HEK293 (cell line): Measurements from ENCODE around the gene FAM181A.

ENCODE experiments used
- CTCF ChIA-PET: fragments of 350-600 bp; formaldehyde crosslinking; extraction: SDS; loops from one replicate; lab custom pipeline; 2021; ENCODE audit warnings: antibody characterized with exemption; lab: Yijun Ruan, JAX
- POLR2A ChIA-PET: fragments of 300-600 bp; formaldehyde crosslinking; extraction: SDS; loops from one replicate; lab custom pipeline; 2020; ENCODE audit warnings: antibody characterized with exemption, inconsistent platforms; lab: Yijun Ruan, JAX
- H3K27ac ChIP-seq: fragments of 200-500 bp; sonication (Bioruptor generic); 2 replicates; pipeline ENCODE4 v1.5.1; 2014; ENCODE audit warnings: low read depth, low read length, control low read depth, inconsistent platforms; ENCODE audit errors: extremely low read depth
- H3K36me3 ChIP-seq, 2 experiments: fragments of 200-500 bp in 1 of 2; sonication (Bioruptor generic) in 1 of 2; 1 replicate in 1 of 2; 2 replicates in 1 of 2; pipeline ENCODE4 v1.5.1; 2014 to 2017; ENCODE audit warnings: inconsistent platforms in 2 of 2, low read length in 2 of 2; ENCODE audit not compliant: control insufficient read depth in 2 of 2, insufficient read depth in 1 of 2
- H3K4me1 ChIP-seq: fragments of 200-500 bp; sonication (Bioruptor generic); 2 replicates; pipeline ENCODE4 v1.5.1; 2014; ENCODE audit warnings: mild to moderate bottlenecking, low read length, inconsistent platforms; ENCODE audit not compliant: control insufficient read depth, insufficient read depth
- H3K4me3 ChIP-seq: 2 replicates; pipeline ENCODE4 v1.5.1; 2011; ENCODE audit warnings: low read depth, mild to moderate bottlenecking, control low read depth, low read length, moderate library complexity
- H3K9me3 ChIP-seq: fragments of 200-500 bp; sonication (Bioruptor generic); 2 replicates; pipeline ENCODE4 v1.5.1; 2014; ENCODE audit warnings: low read depth, low read length, inconsistent platforms; ENCODE audit not compliant: control insufficient read depth, insufficient read depth
- ATF2 ChIP-seq: fragments of 450-650 bp; formaldehyde crosslinking; IDR thresholded peaks from 2 replicates; pipeline ENCODE4 v1.5.1; 2016; ENCODE audit warnings: missing biosample characterization, missing genetic modification characterization, low read depth
- GFI1B ChIP-seq: fragments of 450-650 bp; formaldehyde crosslinking; IDR thresholded peaks from 2 replicates; pipeline ENCODE4 v1.5.1; 2016; ENCODE audit warnings: missing biosample characterization, missing genetic modification characterization
- KLF10 ChIP-seq: fragments of 450-650 bp; IDR thresholded peaks from 2 replicates; pipeline ENCODE4 v1.5.1; 2018; ENCODE audit warnings: missing biosample characterization, mild to moderate bottlenecking, missing genetic modification characterization
- REPIN1 ChIP-seq: fragments of 450-650 bp; formaldehyde crosslinking; IDR thresholded peaks from 2 replicates; pipeline ENCODE4 v1.5.1; 2017; ENCODE audit warnings: missing biosample characterization, missing genetic modification characterization, low read depth
- SP7 ChIP-seq: fragments of 450-650 bp; formaldehyde crosslinking; IDR thresholded peaks from 2 replicates; pipeline ENCODE4 v1.5.1; 2016; ENCODE audit warnings: missing biosample characterization, missing genetic modification characterization
- TCF7L2 ChIP-seq: IDR thresholded peaks from 2 replicates; pipeline ENCODE4 v1.6.1; 2011; ENCODE audit warnings: low read depth, mild to moderate bottlenecking, inconsistent platforms, low read length, moderate library complexity, borderline replicate concordance
- ZBTB6 ChIP-seq: fragments of 450-650 bp; formaldehyde crosslinking; IDR thresholded peaks from 2 replicates; pipeline ENCODE4 v1.5.1; 2017; ENCODE audit warnings: missing biosample characterization, missing genetic modification characterization
- ZFHX2 ChIP-seq: fragments of 450-650 bp; formaldehyde crosslinking; conservative IDR thresholded peaks from 2 replicates; pipeline ENCODE4 v1.5.1; 2016; ENCODE audit warnings: missing biosample characterization, missing genetic modification characterization
- ZFP3 ChIP-seq: fragments of 450-650 bp; formaldehyde crosslinking; IDR thresholded peaks from 2 replicates; pipeline ENCODE4 v1.5.1; 2016; ENCODE audit warnings: low read depth, missing biosample characterization, missing genetic modification characterization
- ZFP69B ChIP-seq: fragments of 450-650 bp; formaldehyde crosslinking; IDR thresholded peaks from 2 replicates; pipeline ENCODE4 v1.5.1; 2016; ENCODE audit warnings: missing biosample characterization, missing genetic modification characterization
- ZIC2 ChIP-seq: fragments of 450-650 bp; formaldehyde crosslinking; IDR thresholded peaks from 2 replicates; pipeline ENCODE4 v1.5.1; 2016; ENCODE audit warnings: missing biosample characterization, missing genetic modification characterization
- ZNF175 ChIP-seq: fragments of 450-650 bp; formaldehyde crosslinking; IDR thresholded peaks from 2 replicates; pipeline ENCODE4 v1.5.1; 2016; ENCODE audit warnings: missing biosample characterization, missing genetic modification characterization
- ZNF335 ChIP-seq: fragments of 450-650 bp; formaldehyde crosslinking; conservative IDR thresholded peaks from 2 replicates; pipeline ENCODE4 v1.5.1; 2016; ENCODE audit warnings: missing biosample characterization, missing genetic modification characterization
- ZNF362 ChIP-seq: fragments of 450-650 bp; formaldehyde crosslinking; IDR thresholded peaks from 2 replicates; pipeline ENCODE4 v1.5.1; 2016; ENCODE audit warnings: missing biosample characterization, missing genetic modification characterization
- ZNF391 ChIP-seq: fragments of 450-650 bp; formaldehyde crosslinking; IDR thresholded peaks from 2 replicates; pipeline ENCODE4 v1.5.1; 2016; ENCODE audit warnings: low read depth, missing biosample characterization, missing genetic modification characterization, borderline replicate concordance
- ZNF433 ChIP-seq: fragments of 450-650 bp; formaldehyde crosslinking; IDR thresholded peaks from 2 replicates; pipeline ENCODE4 v1.5.1; 2016; ENCODE audit warnings: missing biosample characterization, missing genetic modification characterization, low read depth
- ZNF623 ChIP-seq: fragments of 450-650 bp; formaldehyde crosslinking; IDR thresholded peaks from 2 replicates; pipeline ENCODE4 v1.5.1; 2016; ENCODE audit warnings: missing biosample characterization, missing genetic modification characterization
- ZNF645 ChIP-seq: fragments of 450-650 bp; formaldehyde crosslinking; IDR thresholded peaks from 2 replicates; pipeline ENCODE4; 2016; ENCODE audit warnings: missing biosample characterization, missing genetic modification characterization
- ZNF664 ChIP-seq: fragments of 450-650 bp; formaldehyde crosslinking; IDR thresholded peaks from 2 replicates; pipeline ENCODE4 v1.5.1; 2016; ENCODE audit warnings: missing biosample characterization, missing genetic modification characterization
- ZNF701 ChIP-seq: fragments of 450-650 bp; formaldehyde crosslinking; IDR thresholded peaks from 2 replicates; pipeline ENCODE4 v1.5.1; 2016; ENCODE audit warnings: missing biosample characterization, missing genetic modification characterization
- ZNF768 ChIP-seq: fragments of 450-650 bp; formaldehyde crosslinking; IDR thresholded peaks from 2 replicates; pipeline ENCODE4 v1.5.1; 2018; ENCODE audit warnings: missing biosample characterization, mild to moderate bottlenecking, missing genetic modification characterization
- ZNF785 ChIP-seq: fragments of 450-650 bp; formaldehyde crosslinking; IDR thresholded peaks from 2 replicates; pipeline ENCODE4 v1.5.1; 2016; ENCODE audit warnings: missing biosample characterization, missing genetic modification characterization
- ZSCAN18 ChIP-seq: fragments of 450-650 bp; formaldehyde crosslinking; IDR thresholded peaks from 2 replicates; pipeline ENCODE4 v1.5.1; 2016; ENCODE audit warnings: missing biosample characterization, missing genetic modification characterization

FAM181A gene

GRCh38 chr14:93946541-93947090, 19.5 kb downstream of the FAM181A start:
- no peak for TF ChIP-seq ZNF362 (tag by site-specific recombination)
- TF ChIP-seq ZIC2 (tag by site-specific recombination) = 0 out of 2 replicates have a peak, but pooled peaks have one; percentile 7
- peak; percentile 77; the same call in 1 of the 2 replicates for TF ChIP-seq ZNF768 (tag by site-specific recombination)
- peak; percentile 44; the same call in 1 of the 2 replicates for TF ChIP-seq ATF2 (tag by site-specific recombination)
- no peak for TF ChIP-seq ZFHX2 (tag by site-specific recombination)
- TF ChIP-seq ZNF175 = no peak
- TF ChIP-seq ZNF664 (tag by site-specific recombination) = peak; percentile 85
- TF ChIP-seq ZNF335 = no peak
- TF ChIP-seq REPIN1 (tag by site-specific recombination) = 0 out of 2 replicates have a peak, but pooled peaks have one; percentile 62
- TF ChIP-seq ZBTB6 (tag by site-specific recombination) = peak; percentile 41; the same call in 1 of the 2 replicates
- TF ChIP-seq, all 188 proteins: peak for 6
- ChIA-PET CTCF (interaction anchor here (0.5 to 4.6 kb wide), 6 partner anchors 7 to 88 kb away, joined by 3 to 25 read pairs (median 4); no protein-coding TSS in a partner anchor), POLR2A (interaction anchor here (0.5 kb wide), 1 partner anchor 725 kb away, joined by 3 read pairs; no protein-coding TSS in a partner anchor)
- Histone ChIP-seq H3K4me1 (peaks cover 6% of the 10 kb centered on the region), H3K27ac (no peak overlapping the region), H3K4me3 (no peak overlapping the region), H3K9me3 (no peaks in the 10 kb centered on the region), H3K36me3 (no peaks in the 10 kb centered on the region)

GRCh38 chr14:93947282-93947681, 20.1 kb downstream of the FAM181A start:
- Histone ChIP-seq H3K9me3 (no peaks in the 10 kb centered on the region), H3K4me1 (no peaks in the 10 kb centered on the region), H3K27ac (no peak overlapping the region), H3K4me3 (no peak overlapping the region), H3K36me3 (no peaks in the 10 kb centered on the region)
- CTCF ChIA-PET = interaction anchor here (0.5 to 4.6 kb wide), 5 partner anchors 8 to 88 kb away, joined by 3 to 25 read pairs (median 4); no protein-coding TSS in a partner anchor
- TF ChIP-seq ZFP69B (tag by site-specific recombination) (no peak), KLF10 (tag by site-specific recombination) (no peak)
- POLR2A ChIA-PET = no interaction called here

- Histone ChIP-seq H3K27ac (no peak overlapping the region), H3K9me3 (no peaks in the 10 kb centered on the region), H3K36me3 (no peaks in the 10 kb centered on the region), H3K4me1 (no peaks in the 10 kb centered on the region), H3K4me3 (no peak overlapping the region)
- CTCF ChIA-PET = interaction anchor here (4.6 kb wide), 1 partner anchor 10 kb away, joined by 25 read pairs; no protein-coding TSS in a partner anchor
- POLR2A ChIA-PET = no interaction called here
- no peak for TF ChIP-seq ZNF391
- TF ChIP-seq GFI1B = no peak
- TF ChIP-seq ZSCAN18 (tag by site-specific recombination) = no peak
- TF ChIP-seq ZNF645 = no peak
- TF ChIP-seq ZNF785 (tag by site-specific recombination) = no peak
- no peak for TF ChIP-seq ZFP3
- no peak for TF ChIP-seq ZNF623 (tag by site-specific recombination)
- no peak for TF ChIP-seq SP7 (tag by site-specific recombination)
- TF ChIP-seq TCF7L2 = no peak
- no peak for TF ChIP-seq ZNF701 (tag by site-specific recombination)
- TF ChIP-seq ZNF433 (tag by site-specific recombination) = no peak
These were observed 22.4 kb downstream of the FAM181A start for GRCh38 chr14:93949511-93950075.
